Stimulated activated CD8-positive, alpha-beta memory T cell treated with anti-CD3 and anti-CD28 coated beads, Interleukin-15, amount 100 ng/mL, for 4 hours (primary cell): Measurements from ENCODE around the gene RTRAF.

Experiments
- DNase-seq, 2 donors: peaks; one replicate each; pipeline ENCODE4 v3.0.0-alpha.2; 2020; ENCODE audit warnings: low read depth in 2 of 2

Gene RTRAF

DNA sequence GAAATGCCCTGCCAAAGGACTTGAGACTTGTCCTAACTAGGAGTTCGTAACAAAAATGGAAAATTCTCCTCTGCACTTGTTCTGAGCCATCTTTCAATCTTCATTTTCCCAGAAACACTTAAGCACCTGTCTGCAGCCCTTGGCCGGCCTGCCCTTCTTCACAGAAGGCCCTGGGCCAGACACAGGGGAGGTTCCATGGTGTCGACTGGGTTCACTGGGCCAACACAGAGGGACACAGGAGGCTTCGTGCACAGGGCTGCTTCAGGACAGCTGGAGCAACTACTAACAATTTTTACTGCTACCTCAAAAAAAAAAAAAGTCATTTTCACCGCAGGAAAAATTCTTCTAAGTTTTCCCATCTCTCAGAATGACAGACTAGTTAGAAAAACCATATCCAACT is 59.9 kb downstream of the RTRAF start:
- DNase-seq, result no peak

GRCh38 chr14:52049721-52050588 is 60.6 kb downstream of the RTRAF start:
- DNase-seq, result no peak

DNA sequence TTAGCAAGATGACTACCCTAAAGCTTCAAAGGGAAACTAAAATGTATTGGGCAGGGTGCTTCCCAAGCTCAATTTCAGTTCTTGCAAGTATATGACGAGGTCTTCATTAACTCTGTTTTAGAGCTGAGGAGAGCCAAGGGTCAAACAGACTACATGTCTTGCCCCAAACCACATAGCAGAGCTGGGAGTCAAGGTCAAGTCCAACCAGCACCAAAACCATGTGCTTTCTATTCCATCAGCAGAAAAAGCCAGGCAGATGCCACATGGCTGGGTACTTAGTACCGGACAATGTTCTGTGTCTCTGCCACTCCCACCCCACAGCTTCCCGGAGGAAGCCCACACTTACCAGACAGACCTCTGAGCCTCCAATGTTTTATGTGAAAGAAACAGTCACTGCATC is 61.9 kb downstream of the RTRAF start:
- no peak for DNase-seq

DNA sequence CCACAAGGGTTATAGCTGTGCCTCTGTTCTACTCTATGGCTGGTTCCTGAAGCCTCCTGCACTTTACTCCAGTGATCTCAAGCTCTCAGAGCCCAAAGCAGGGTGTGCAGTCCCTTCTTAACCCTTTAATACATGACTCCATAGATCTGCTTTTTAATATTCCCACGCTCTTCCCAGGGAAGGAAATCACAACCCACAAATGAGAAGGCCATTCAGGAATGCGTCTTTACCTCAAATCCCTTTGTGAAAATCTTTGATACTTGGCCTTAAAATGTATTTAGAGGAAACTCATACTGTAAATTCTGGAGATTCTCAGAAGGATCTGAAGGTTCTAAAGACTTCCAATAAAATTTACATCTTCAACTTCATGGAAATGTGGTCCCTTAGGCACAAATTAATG is 62.5 kb downstream of the RTRAF start:
- no peak for DNase-seq

DNA sequence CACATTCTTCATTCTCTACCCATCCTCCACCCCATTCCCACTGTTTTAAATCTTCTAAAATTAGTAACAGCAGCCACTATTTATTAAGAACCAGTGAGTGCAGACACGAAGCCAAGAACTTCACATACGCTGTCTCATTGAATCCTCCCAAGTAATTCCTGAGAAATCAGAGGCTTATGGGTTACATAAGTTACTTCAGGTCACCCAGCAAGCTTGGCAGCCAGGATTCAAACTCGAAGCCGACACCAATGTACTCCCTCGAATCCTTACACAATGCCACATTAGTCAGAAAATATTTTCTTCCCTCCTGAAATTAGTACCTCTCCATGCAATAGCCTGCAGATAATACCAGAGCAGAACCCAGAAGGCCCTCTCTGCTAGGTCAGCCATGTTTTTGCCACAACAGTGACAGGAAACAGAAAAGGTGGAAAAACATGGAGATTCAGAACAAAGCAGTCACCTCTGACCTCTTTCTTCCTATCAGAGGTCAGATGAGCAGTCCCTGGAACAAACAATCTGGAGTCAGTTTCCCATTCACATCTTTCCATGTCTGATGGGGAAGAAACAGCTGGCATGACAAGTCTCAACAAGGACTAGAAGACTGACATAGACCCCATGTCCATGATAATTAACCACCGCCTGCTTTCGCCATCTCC is 63.1 kb downstream of the RTRAF start:
- no peak for DNase-seq

DNA sequence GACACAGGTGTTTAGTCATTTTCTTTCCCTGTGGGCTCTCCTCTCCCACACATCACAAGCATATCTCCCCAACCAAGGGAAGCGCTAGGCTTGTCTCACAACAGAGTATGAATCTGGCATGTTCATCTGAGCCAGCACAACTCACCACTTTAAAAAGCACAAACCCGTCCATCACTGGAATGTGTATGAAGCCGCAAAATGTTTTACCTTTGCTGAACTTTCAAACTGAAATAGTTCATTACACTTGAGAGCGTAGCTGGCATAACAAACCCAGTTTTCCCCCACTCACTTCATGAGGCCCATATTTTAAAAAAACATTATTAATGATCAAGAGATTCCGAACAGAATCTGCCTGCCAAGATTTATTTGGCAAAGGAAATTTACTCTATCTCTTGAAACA is 63.7 kb downstream of the RTRAF start:
- no peak for DNase-seq

GRCh38 chr14:52054678-52055077 is 65.3 kb downstream of the RTRAF start:
- DNase-seq, result no peak

GRCh38 chr14:52055167-52055566 is 65.8 kb downstream of the RTRAF start:
- DNase-seq, result no peak

DNA sequence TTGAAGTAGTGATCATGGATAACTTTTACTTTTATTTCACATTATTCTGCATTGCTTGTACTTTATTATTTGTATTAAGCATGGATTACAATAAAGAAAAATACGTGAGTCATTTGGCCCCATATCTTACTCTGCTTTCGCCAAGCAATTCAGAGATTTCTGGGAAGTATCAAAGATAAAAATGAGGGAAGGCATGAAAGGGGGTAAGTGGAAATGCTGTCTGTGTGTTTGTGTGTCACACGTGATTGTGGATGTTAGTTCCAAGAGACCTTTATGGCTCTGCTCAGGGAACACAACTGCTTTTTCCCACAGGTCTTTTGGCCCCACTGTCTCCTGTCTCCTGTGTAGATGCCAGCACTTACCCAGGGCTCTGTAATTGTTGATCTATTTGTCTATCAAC is 69.0 kb downstream of the RTRAF start:
- no peak for DNase-seq

DNA sequence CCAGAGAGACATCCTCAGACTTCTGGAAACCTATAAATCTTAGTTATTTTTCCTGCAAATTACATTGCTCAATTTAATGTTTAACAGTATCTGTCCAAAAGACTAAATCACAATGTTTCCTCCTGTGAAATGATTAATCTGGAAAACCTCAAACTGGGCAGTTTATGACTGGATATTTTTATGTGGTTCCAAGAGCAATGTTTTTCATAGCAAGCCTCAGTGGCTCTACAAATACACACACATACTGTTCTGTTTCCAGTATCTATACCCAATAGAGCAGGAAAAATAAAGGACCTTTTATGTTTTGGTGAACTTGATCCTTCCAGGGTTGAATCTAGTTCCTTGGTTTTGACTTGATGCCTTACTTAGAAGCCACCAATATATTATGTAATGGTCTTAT is 70.3 kb downstream of the RTRAF start:
- no peak for DNase-seq

DNA sequence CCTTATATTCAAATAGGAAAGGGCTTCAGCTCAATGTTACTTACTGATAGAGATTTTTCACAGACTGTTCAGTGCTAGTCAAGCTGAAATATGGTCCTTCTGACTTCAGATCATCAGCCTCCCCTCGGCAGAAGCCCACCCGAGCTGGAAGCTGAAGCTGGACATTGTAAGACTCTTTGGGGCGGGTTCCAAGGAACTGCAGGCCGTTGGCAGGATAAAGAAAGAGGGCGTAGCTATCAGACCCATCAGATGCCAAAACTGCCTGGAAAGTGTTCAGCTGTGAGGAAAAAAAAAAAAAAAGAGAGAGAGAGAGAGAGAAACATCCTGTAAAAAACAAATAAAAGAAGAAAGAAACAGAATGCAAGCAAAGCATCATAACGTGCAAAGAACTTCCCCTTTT is 70.7 kb downstream of the RTRAF start:
- DNase-seq, result no peak
